Measurements from ENCODE around the gene FKBP5.

- TF ChIP-seq, protein P1, sequence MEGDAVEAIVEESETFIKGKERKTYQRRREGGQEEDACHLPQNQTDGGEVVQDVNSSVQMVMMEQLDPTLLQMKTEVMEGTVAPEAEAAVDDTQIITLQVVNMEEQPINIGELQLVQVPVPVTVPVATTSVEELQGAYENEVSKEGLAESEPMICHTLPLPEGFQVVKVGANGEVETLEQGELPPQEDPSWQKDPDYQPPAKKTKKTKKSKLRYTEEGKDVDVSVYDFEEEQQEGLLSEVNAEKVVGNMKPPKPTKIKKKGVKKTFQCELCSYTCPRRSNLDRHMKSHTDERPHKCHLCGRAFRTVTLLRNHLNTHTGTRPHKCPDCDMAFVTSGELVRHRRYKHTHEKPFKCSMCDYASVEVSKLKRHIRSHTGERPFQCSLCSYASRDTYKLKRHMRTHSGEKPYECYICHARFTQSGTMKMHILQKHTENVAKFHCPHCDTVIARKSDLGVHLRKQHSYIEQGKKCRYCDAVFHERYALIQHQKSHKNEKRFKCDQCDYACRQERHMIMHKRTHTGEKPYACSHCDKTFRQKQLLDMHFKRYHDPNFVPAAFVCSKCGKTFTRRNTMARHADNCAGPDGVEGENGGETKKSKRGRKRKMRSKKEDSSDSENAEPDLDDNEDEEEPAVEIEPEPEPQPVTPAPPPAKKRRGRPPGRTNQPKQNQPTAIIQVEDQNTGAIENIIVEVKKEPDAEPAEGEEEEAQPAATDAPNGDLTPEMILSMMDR (IDR thresholded peaks at IDR 0.05): no peak
- TF ChIP-seq POLR2A (IDR thresholded peaks at IDR 0.05): no peak
- TF ChIP-seq EP300 (IDR thresholded peaks at IDR 0.05): no peak
Measured at GRCh38 chr6:35718375-35718736, 29.6 kb upstream of the FKBP5 start.

Measured in ovary (tissue), 3 donors.